ENCODE measurements around the gene SCAF4.
"Not testable (repeated sequence)": the region's sequence is repeated elsewhere in the genome, so short reads cannot be mapped to it uniquely, and the experiment has no call there.

The SCAF4 gene

DNA sequence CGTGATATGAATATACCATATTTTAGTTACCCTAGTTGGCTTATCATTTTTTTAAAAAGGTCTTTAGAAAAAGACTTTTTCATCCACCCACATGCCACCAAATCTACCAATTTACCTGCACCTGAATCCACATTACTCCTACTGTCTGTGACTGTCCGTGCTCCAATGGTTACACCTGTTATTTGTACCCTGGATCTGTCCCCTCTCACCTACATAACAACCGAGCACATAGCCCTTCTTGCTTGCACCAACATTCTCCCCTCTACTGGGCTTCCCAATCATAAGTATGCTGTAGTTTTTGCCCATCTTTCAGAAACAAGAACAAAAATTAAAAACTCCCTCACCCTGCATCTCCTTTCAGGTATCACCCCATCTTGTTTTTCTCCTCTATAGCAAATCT, 54.9 kb downstream of the SCAF4 start:
- H3K36me3 Mint-ChIP-seq: peaks cover 5% of the 10 kb centered on the region
- H3K27ac Mint-ChIP-seq: no peak overlapping the region
- no peaks in the 10 kb centered on the region for H3K4me1 Mint-ChIP-seq (ENCODE audit: low read depth)
- no peaks in the 10 kb centered on the region for H3K9me3 Mint-ChIP-seq (ENCODE audit: low read depth)
- no peak overlapping the region for H3K4me3 Mint-ChIP-seq
- H3K27me3 Mint-ChIP-seq: no peaks in the 10 kb centered on the region

DNA sequence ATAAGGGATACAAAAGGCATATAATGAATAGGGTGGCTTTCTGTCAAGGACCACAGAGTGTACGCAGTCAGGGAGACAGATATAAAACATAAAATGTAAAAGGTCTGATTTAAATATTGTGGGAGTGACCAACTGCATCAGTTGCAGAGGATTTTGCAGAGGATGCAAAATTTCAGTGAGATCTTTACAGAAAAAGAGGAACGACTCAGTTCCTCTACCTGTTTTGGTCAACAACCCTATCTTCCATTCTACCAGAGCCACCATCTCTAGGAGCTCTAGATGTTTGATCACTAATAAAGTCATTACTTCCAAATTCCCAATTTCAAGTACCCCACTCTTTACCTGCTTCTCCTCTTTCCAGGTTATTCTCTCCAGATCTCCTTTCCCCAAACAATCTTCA, 56.0 kb downstream of the SCAF4 start:
- Mint-ChIP-seq H3K36me3 (peaks cover 9% of the 10 kb centered on the region), H3K9me3 (ENCODE audit: low read depth) (no peaks in the 10 kb centered on the region)

DNA sequence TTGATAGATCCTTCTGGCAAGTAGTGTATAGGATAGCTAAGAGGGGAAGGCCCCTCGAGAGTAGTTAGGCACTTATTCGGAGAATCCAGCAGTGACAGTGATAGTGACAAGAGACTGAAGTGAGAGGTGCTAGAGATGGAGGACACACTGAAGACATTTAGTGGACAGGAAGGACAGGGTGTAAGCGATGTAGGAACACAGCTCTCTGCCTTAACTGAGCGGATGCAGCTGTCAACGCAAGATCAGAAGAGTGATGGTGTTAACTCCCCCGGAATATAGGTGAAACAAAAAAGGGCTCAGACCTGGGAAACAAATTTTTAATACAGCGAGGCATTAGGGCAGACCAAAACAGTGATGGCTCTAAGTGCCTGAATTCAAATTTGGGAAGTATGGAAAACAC, 56.6 kb downstream of the SCAF4 start:
- H3K4me1 Mint-ChIP-seq (ENCODE audit: low read depth): peaks cover 4% of the 10 kb centered on the region
- no peaks in the 10 kb centered on the region for H3K27me3 Mint-ChIP-seq
- H3K27ac Mint-ChIP-seq: no peak overlapping the region
- peaks cover 9% of the 10 kb centered on the region for H3K36me3 Mint-ChIP-seq
- H3K9me3 Mint-ChIP-seq (ENCODE audit: low read depth): no peaks in the 10 kb centered on the region
- no peak overlapping the region for H3K4me3 Mint-ChIP-seq

More for the DNA sequence above, 56.0 kb downstream of the SCAF4 start:
- no peak overlapping the region for H3K27ac Mint-ChIP-seq
- H3K4me1 Mint-ChIP-seq (ENCODE audit: low read depth): peaks cover 1% of the 10 kb centered on the region
- H3K27me3 Mint-ChIP-seq: no peaks in the 10 kb centered on the region
- H3K4me3 Mint-ChIP-seq: no peak overlapping the region

DNA sequence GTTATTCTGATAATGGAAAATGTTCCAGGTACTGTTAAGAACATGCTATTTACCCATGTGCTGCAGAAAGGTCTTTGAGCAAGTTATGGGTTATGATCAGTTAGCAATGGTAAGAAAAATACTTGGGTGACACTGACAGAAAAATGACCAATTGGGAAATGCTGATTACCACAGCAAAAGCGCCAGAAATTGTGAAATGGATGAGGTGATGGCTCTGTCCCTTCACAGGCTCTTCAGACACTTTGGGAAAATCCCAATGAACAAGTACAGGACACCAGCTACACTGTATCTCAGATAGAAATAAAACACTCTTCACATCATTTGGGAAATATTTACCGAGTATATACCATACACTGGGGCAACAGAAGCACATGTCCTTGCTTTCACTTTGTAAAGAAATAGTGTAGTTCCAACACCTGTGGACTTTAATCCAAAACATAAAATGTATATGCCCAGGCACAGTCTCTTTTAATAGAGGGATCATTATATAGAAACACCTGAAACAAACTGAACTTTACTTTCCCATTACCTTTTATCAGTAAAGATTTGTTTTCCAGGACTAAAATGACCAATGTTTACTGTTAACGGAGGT, 58.5 kb downstream of the SCAF4 start:
- Mint-ChIP-seq H3K4me3 (no peak overlapping the region), H3K27ac (no peak overlapping the region), H3K27me3 (no peaks in the 10 kb centered on the region), H3K36me3 (peaks cover 4% of the 10 kb centered on the region), H3K9me3 (ENCODE audit: low read depth) (no peaks in the 10 kb centered on the region), H3K4me1 (ENCODE audit: low read depth) (peaks cover 14% of the 10 kb centered on the region)

DNA sequence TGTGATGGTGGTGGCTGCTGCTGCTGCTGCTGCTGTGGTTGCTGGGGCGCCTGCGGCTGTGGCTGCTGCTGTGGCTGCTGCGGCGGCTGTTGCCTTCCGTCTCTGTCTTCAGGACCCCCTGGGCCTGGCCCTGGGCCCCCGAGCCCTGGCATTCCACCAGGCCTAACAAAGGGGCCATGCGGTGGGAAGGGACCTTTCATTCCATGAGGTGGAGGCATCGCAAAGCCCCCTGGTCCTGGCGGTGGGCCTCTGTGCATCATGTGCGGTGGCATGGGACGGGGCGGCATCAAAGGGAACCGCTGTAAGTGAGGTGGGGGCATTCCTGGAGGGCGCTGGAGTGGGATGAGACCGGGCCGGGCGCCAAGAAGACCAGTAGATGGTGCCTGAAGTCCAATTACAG, 60.0 kb downstream of the SCAF4 start:
- no peaks in the 10 kb centered on the region for H3K9me3 Mint-ChIP-seq (ENCODE audit: low read depth)
- H3K4me1 Mint-ChIP-seq (ENCODE audit: low read depth): peaks cover 25% of the 10 kb centered on the region
- H3K27me3 Mint-ChIP-seq: no peaks in the 10 kb centered on the region
- peak overlapping the region; percentile 13 for H3K27ac Mint-ChIP-seq
- no peak overlapping the region for H3K4me3 Mint-ChIP-seq
- peaks cover 11% of the 10 kb centered on the region for H3K36me3 Mint-ChIP-seq

DNA sequence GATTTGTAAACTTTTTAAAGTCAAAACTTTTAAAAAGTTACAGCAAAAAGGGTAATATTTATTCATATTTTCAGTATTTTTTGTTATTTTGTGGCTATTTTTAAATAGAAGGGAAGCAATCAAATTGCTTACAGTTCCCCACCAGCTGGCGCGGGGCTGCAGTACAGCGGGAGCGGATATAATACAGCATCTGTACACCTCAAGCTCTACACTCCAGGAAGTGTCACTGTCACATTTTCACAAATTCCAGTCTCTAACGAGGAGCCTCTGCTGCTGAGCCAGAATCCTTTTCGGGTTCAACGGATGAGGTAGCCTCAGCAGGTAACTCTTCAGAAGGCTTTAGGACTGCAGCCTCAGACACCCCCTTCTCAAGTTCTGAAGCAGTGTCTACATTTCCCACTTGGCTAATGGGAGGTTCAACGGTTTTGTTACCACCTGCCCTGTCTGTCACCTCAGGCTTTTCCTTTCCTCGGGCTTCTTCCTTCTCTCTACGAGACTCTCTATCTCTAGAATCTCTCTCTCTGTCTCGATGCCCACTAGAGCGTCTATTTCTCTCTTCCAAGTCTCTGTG, 60.7 kb downstream of the SCAF4 start:
- Mint-ChIP-seq H3K9me3 (ENCODE audit: low read depth) (no peaks in the 10 kb centered on the region), H3K4me3 (no peak overlapping the region), H3K36me3 (peaks cover 12% of the 10 kb centered on the region), H3K27ac (peak overlapping the region; percentile 13), H3K4me1 (ENCODE audit: low read depth) (peaks cover 32% of the 10 kb centered on the region), H3K27me3 (no peaks in the 10 kb centered on the region)

DNA sequence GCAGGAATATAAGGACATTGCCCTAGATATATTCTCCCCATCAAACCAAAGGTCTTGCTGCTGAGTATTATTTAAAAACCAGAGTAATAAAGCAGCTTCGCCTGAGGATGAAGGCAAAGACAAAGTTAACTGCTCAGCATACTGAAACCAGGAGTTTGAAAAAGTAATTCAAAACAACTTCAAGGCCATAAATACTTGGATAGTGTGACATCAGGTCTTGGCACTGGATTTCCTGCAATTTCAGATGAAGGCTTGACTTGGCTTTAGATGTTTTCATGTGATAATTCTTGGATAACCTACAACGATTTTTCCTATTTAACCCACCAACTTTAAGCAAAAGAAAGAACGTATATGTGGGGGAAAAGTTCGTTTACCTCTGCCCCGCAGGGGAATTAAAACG, 61.8 kb downstream of the SCAF4 start:
- H3K27ac Mint-ChIP-seq: peak overlapping the region; percentile 50
- peaks cover 41% of the 10 kb centered on the region for H3K4me1 Mint-ChIP-seq (ENCODE audit: low read depth)
- no peak overlapping the region for H3K4me3 Mint-ChIP-seq
- no peaks in the 10 kb centered on the region for H3K27me3 Mint-ChIP-seq
- H3K36me3 Mint-ChIP-seq: peaks cover 15% of the 10 kb centered on the region
- H3K9me3 Mint-ChIP-seq (ENCODE audit: low read depth): no peaks in the 10 kb centered on the region

DNA sequence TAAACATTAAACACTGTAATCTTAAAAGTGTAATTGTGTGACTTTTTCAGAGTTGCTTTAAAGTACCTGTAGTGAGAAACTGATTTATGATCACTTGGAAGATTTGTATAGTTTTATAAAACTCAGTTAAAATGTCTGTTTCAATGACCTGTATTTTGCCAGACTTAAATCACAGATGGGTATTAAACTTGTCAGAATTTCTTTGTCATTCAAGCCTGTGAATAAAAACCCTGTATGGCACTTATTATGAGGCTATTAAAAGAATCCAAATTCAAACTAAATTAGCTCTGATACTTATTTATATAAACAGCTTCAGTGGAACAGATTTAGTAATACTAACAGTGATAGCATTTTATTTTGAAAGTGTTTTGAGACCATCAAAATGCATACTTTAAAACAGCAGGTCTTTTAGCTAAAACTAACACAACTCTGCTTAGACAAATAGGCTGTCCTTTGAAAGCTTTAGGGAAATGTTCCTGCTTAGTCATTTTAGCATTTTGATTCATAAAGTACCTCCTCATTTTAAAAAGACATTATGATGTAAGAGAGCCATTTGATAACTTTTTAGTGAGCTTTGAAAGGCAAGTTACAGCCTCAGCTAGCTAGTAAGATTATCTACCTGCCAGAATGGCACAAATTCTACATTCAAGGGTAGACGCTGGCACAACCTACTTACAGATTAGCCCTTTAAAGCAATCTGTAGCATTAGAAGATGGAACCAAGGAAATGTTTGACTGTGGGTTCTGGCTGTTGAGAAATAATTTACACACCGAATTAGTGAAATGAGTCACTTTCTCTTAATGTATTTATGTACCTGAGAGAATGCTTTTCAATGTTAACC, 63.0 kb downstream of the SCAF4 start:
- Mint-ChIP-seq H3K27ac (peak overlapping the region; percentile 90), H3K27me3 (no peaks in the 10 kb centered on the region), H3K9me3 (ENCODE audit: low read depth) (no peaks in the 10 kb centered on the region), H3K36me3 (peaks cover 20% of the 10 kb centered on the region), H3K4me1 (ENCODE audit: low read depth) (peaks cover 50% of the 10 kb centered on the region), H3K4me3 (peak overlapping the region; percentile 25)

DNA sequence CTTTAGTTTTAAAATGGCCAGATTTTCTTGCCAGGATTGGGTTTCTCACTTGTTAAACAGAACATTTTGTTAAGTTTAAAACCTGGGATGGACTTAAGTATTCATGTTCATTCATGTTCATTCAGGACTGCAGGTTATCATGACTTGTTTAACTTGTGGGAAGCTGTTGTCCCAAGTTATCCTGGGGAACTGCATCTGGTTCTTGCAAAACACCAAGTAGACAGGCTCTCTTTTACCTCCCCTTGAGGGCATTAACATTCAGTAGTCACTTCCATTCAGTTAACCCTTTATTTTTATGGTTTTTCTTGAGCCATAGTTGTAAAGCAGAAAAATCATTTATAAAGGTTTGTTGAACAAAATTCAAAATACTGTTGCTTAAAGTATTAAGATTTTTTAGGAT, 64.3 kb downstream of the SCAF4 start:
- H3K4me3 Mint-ChIP-seq: no peak overlapping the region
- H3K27ac Mint-ChIP-seq: peak overlapping the region; percentile 78
- peaks cover 20% of the 10 kb centered on the region for H3K36me3 Mint-ChIP-seq
- H3K4me1 Mint-ChIP-seq (ENCODE audit: low read depth): peaks cover 63% of the 10 kb centered on the region
- no peaks in the 10 kb centered on the region for H3K27me3 Mint-ChIP-seq
- no peaks in the 10 kb centered on the region for H3K9me3 Mint-ChIP-seq (ENCODE audit: low read depth)

DNA sequence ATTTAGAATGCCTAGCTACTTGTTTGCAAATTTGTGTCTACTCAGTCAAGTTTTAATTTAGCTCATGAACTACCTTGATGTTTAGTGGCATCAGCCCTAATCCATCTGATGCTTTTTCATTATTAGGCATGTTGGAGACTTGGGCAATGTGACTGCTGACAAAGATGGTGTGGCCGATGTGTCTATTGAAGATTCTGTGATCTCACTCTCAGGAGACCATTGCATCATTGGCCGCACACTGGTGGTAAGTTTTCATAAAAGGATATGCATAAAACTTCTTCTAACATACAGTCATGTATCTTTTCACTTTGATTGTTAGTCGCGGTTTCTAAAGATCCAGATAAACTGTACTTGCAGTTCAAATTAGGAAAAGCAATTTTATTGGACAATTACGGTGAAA, 64.8 kb downstream of the SCAF4 start:
- no peaks in the 10 kb centered on the region for H3K27me3 Mint-ChIP-seq
- peaks cover 20% of the 10 kb centered on the region for H3K36me3 Mint-ChIP-seq
- H3K4me1 Mint-ChIP-seq (ENCODE audit: low read depth): peaks cover 68% of the 10 kb centered on the region
- peak overlapping the region; percentile 78 for H3K27ac Mint-ChIP-seq
- peak overlapping the region; percentile 54 for H3K4me3 Mint-ChIP-seq
- H3K9me3 Mint-ChIP-seq (ENCODE audit: low read depth): no peaks in the 10 kb centered on the region

DNA sequence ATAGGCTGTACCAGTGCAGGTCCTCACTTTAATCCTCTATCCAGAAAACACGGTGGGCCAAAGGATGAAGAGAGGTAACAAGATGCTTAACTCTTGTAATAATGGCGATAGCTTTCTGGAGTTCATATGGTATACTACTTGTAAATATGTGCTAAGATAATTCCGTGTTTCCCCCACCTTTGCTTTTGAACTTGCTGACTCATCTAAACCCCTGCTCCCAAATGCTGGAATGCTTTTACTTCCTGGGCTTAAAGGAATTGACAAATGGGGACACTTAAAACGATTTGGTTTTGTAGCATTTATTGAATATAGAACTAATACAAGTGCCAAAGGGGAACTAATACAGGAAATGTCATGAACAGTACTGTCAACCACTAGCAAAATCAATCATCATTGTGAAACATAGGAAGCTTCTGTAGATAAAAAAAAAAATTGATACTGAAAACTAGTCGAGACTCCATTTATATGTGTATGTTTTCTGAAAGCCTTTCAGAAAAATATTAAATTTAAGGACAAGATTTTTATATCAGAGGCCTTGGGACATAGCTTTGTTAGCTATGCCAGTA, 65.4 kb downstream of the SCAF4 start:
- no peaks in the 10 kb centered on the region for H3K27me3 Mint-ChIP-seq
- peak overlapping the region; percentile 78 for H3K27ac Mint-ChIP-seq
- H3K9me3 Mint-ChIP-seq (ENCODE audit: low read depth): no peaks in the 10 kb centered on the region
- peak overlapping the region; percentile 17 for H3K4me3 Mint-ChIP-seq
- peaks cover 22% of the 10 kb centered on the region for H3K36me3 Mint-ChIP-seq
- peaks cover 72% of the 10 kb centered on the region for H3K4me1 Mint-ChIP-seq (ENCODE audit: low read depth)

DNA sequence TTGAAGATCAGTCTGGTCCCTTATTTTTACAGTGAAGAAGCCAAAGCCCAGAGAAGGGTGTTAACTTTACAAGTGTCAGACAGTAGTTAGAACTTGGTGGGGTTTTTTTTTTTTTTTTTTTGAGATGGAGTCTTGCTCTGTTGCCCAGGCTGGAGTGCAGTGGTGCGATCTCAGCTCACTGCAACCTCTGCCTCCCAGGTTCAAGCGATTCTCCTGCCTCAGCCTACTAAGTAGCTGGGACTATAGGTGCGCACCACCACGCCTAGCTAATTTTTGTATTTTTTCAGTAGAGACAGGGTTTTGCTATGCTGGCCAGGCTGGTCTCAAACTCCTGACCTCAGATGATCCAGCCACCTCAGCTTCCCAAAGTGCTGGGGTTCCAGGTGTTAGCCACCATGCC, 66.0 kb downstream of the SCAF4 start:
- Mint-ChIP-seq H3K36me3 (peaks cover 20% of the 10 kb centered on the region), H3K27ac (peak overlapping the region; percentile 88), H3K4me1 (ENCODE audit: low read depth) (peaks cover 78% of the 10 kb centered on the region), H3K4me3 (peak overlapping the region; percentile 69)
- not testable (repeated sequence) for H3K27me3 Mint-ChIP-seq; H3K9me3 Mint-ChIP-seq (ENCODE audit: low read depth)

DNA sequence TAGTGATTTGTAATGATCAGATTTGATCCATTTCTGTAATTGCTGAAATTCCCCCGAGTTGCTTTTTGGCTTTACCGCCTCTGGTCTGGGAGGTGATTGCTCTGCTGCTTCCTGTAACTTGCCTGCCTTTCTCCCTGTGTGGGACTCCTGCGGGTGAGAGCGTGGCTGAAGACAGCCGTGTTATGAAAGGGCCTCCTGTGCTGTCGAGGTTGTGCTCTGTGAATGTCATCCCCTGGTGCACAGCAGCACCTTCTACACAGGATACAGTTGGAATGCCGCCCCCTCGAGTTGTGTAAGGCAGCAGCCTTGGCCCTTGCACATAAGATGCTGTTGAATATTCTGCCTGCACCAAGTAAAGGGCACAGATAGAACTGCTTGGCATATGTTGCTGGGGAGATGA, 66.5 kb downstream of the SCAF4 start:
- Mint-ChIP-seq H3K36me3 (peaks cover 20% of the 10 kb centered on the region), H3K4me1 (ENCODE audit: low read depth) (peaks cover 81% of the 10 kb centered on the region), H3K9me3 (ENCODE audit: low read depth) (no peaks in the 10 kb centered on the region), H3K27me3 (no peaks in the 10 kb centered on the region), H3K4me3 (peak overlapping the region; percentile 69), H3K27ac (peak overlapping the region; percentile 88)

DNA sequence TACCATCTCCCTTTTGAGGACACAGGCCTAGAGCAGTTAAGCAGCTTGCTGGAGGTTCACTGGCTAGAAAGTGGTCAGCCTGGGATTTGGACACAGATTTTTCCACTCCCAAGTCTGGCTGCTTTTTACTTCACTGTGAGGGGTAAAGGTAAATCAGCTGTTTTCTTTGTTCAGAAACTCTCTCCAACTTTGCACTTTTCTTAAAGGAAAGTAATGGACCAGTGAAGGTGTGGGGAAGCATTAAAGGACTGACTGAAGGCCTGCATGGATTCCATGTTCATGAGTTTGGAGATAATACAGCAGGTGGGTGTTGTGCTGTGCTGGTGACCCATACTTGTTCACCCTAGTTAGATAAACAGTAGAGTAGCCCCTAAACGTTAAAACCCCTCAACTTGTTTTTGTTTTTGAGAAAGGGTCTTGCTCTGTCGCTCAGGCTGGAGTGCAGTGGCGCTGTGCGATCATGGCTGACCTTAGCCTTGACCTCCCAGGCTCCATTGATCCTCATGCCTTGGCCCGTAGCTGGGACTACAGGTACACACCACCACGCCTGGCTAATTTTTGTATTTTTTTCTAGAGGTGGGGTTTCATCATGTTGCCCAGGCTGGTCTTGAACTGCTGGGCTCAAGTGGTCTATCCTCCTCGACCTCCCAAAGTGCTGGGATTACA, 68.2 kb downstream of the SCAF4 start:
- Mint-ChIP-seq H3K9me3 (ENCODE audit: low read depth) (peaks cover 3% of the 10 kb centered on the region), H3K36me3 (peaks cover 20% of the 10 kb centered on the region), H3K27me3 (no peaks in the 10 kb centered on the region), H3K4me3 (peak overlapping the region; percentile 69), H3K4me1 (ENCODE audit: low read depth) (peaks cover 82% of the 10 kb centered on the region), H3K27ac (no peak overlapping the region)

DNA sequence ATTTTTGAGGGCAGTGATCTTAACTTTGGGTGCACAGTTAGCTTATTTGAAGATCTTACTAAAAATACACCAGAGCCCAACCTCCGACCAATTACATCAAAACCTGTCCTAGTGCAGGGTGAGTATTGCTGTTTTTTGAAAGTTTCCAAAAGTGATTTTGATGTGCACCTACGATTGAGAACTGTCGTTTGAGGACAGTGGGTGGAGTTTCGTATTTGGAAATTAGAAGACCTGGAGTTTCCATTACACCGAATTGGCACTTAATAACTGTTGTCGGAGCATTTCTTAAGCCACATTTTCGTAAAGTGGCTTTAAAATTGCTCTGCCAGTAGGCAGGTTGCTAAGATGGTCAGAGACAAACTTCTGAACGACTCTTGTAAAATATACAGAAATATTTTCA, 71.3 kb downstream of the SCAF4 start:
- Mint-ChIP-seq H3K9me3 (ENCODE audit: low read depth) (peaks cover 3% of the 10 kb centered on the region), H3K4me1 (ENCODE audit: low read depth) (peaks cover 69% of the 10 kb centered on the region)

More for the DNA sequence above, 71.3 kb downstream of the SCAF4 start:
- H3K4me3 Mint-ChIP-seq: peak overlapping the region; percentile 94
- peaks cover 11% of the 10 kb centered on the region for H3K36me3 Mint-ChIP-seq
- H3K27ac Mint-ChIP-seq: peak overlapping the region; percentile 91
- no peaks in the 10 kb centered on the region for H3K27me3 Mint-ChIP-seq

Measured in activated naive CD8-positive, alpha-beta T cell (primary cell).